GM12872 (cell line): Measurements from ENCODE around the gene SLC1A3.

Source experiments
- TF ChIP-seq, protein P1 (sequence below): IDR thresholded peaks from 3 replicates; pipeline ENCODE4 v1.5.1; 2011; ENCODE audit warnings: low read depth, mild to moderate bottlenecking, low read length, moderate library complexity; ENCODE audit not compliant: insufficient read depth

SLC1A3 gene

DNA sequence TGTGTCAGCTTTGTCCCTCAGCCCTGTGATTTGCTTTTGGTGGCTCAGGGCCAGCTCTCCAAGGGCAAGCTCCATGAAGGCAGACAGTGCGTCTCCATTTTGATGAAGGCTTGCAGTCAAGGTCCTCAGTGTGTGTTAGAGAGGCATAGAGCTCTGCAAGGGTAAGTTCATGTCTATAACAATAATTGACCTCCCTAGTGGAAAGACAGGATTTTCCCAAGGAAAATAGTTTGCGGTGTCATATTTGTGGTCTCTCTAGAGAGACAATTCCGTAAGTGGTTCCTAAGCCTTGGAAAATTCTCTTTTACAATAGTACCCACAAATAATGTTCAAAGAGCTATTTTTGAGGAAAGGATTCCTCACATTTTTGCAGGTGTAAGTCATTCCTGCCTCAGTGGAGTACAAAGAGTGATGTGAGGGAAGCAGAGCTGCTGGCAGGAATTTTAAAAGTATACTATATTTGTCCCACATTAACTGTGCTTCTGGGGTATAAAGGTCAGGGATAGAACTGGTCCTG, 40.2 kb downstream of the SLC1A3 start:
- TF ChIP-seq, protein P1, sequence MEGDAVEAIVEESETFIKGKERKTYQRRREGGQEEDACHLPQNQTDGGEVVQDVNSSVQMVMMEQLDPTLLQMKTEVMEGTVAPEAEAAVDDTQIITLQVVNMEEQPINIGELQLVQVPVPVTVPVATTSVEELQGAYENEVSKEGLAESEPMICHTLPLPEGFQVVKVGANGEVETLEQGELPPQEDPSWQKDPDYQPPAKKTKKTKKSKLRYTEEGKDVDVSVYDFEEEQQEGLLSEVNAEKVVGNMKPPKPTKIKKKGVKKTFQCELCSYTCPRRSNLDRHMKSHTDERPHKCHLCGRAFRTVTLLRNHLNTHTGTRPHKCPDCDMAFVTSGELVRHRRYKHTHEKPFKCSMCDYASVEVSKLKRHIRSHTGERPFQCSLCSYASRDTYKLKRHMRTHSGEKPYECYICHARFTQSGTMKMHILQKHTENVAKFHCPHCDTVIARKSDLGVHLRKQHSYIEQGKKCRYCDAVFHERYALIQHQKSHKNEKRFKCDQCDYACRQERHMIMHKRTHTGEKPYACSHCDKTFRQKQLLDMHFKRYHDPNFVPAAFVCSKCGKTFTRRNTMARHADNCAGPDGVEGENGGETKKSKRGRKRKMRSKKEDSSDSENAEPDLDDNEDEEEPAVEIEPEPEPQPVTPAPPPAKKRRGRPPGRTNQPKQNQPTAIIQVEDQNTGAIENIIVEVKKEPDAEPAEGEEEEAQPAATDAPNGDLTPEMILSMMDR = no peak

DNA sequence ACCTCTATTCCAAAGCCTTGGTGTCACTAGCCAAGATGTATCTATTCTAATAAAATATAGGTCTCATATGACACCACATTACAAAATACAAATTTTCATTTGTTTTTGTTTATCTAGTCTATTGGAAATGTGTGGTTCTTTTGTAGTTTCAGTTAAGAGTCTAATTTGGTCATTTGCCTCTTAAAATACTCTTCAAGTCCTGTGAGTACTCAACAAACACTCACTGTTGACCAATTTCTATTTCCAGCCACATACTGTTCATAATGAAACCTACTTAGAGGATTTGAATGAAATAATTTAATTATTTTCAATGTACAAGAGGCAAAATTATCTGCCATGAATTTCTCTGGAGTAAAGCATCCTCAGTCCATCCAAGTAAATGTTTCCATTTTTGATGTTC, 40.6 kb downstream of the SLC1A3 start:
- TF ChIP-seq, protein P1 = no peak

DNA sequence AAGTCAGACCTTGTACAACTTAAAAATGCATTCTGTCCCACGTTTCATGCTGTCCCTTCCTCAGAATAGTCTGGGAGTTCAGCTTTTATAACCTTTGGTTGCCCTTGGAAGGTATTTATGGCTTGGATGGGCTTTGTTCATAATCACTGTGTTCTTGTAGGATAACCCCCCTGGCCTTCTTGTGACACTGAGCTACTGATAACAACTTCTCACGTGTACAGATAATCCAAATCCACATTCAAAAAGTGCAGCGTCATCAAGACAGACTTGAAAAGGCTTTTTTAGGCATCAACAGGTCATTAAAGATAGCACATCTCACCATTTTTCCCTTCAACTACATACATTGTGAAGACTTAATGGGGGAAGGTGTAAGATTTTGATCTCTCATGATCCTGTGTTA, 42.0 kb downstream of the SLC1A3 start:
- TF ChIP-seq, protein P1 = no peak

DNA sequence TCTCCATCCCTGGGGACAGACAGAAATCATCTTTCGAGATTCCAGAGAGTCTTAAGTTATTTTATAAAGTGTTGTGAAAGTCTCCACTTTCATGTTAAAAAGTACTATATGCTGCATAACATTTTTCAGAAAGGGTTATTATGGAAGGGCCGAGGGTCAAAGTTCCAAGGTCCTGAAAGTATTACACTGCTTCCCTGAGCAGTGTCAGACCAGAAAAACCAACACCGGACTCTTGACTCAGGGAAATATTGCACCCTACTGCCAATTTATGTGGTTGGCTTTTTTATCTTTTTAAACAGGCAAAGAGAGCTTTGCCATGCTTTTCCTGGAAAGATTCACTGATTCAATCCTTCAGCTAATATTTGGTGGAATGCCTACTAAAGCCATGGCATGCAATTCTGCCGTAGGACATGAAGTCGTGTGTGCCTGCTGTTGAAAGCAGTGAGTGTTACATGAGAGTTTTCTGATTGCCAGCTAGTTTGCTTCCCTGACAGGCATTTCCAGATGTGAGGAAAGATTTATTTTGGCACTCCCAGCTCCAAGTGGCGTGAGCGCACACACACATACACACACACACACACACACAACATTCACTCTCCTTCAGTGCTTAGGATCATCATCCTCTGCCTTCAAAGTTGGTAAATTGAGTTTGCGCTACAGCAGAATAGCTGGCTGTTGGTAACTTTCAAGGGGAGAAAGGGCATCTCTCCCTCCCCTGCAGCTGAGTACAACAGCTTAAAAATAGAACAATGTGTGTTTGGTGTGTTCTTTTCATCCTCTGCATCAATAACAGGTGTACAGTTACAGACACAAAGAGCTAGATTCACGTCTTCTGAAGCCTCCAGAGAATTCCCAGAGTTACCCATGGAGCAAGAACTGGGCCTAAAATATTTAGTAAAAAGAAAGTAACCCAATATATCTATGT, 45.6 kb downstream of the SLC1A3 start:
- TF ChIP-seq, protein P1 = no peak

DNA sequence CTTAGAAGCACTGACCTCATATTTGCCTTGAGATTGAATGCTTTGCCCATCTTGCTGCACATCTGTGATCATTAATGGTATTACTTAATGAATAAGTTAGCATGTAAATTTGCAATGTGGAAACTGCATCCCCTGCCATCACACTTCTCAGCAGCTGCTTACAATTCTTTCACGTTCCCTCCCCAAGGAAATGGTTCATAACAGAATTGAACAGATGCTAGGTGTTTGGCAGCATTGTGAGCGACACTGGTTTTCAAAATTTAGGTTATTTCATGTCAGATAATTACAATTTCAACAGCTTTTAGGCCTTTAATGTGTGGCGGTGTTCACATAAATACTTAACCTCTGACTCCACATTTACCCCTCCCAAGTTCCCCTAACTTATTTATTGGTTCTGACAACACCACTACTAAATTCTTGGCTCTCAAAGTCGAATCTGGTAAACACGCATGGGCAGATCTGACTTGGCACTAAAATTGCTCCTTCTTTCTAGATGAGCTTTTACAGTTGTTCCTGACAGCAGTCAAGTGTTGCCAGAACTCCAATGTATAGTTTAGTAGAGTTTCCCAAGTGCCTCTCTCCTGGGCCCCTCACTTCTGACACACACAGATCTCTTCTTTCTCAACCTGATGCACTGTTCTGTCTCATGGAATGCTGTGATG, 46.8 kb downstream of the SLC1A3 start:
- TF ChIP-seq, protein P1 = no peak

DNA sequence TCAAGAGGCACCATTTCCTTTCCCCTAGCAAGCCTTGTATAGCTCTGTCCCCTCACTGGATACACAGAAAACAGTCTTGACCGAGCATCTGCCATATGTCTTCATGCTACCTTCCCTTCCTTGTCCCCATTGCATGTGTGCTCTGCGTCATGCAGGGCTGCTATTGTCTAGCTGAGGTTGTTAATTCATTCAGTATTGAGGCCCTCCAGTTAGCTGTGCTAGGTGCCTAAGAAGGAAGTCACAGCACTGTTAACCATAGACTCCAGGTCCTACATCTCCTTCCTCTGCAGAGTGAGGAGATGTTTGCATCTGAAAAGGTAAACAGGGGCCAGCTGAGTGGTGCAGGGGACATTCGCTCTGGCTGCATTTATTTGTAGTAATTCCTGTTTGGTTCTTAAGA, 48.2 kb downstream of the SLC1A3 start:
- TF ChIP-seq, protein P1 = no peak

DNA sequence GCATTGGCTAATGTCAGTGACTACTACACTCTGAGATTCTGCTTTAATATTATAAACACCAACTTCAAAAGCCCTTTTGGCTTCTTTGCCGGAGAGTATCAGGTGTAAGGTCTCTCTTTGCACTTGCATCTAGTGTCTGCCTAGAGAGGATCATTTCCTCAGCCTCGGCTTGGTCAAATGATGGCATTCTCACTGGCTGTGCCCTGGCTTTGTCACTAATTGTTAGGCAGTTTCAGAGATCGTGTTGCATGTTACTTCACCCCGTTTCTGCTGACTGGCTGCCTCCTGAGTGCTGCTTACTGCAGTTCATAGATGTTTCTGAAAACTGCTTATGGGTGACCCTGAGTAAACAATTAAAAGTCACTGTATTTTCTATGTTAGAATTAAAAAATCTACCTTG, 48.8 kb downstream of the SLC1A3 start:
- TF ChIP-seq, protein P1 = no peak
